ENCODE measurements around the gene ATRNL1.

DNA sequence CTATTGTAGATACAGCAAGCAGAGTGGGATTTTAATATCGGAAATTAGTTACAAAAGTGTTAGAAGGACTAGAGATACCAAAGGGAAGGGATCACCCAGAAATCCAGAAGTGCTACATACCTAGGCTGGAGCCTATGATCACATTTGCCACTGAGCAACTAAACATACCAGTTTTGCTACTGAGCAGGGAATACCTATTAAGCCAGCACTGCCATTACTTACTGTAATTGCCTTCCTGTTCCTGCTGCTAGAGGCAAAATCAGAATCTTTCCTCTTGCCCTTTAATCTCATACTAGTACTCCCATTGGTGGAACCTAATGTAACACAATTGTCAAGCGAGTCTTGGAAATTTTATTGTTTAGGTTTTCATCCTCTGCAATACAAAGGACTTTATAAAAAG lies 121.7 kb downstream of the ATRNL1 start:
- TF ChIP-seq, protein P1, sequence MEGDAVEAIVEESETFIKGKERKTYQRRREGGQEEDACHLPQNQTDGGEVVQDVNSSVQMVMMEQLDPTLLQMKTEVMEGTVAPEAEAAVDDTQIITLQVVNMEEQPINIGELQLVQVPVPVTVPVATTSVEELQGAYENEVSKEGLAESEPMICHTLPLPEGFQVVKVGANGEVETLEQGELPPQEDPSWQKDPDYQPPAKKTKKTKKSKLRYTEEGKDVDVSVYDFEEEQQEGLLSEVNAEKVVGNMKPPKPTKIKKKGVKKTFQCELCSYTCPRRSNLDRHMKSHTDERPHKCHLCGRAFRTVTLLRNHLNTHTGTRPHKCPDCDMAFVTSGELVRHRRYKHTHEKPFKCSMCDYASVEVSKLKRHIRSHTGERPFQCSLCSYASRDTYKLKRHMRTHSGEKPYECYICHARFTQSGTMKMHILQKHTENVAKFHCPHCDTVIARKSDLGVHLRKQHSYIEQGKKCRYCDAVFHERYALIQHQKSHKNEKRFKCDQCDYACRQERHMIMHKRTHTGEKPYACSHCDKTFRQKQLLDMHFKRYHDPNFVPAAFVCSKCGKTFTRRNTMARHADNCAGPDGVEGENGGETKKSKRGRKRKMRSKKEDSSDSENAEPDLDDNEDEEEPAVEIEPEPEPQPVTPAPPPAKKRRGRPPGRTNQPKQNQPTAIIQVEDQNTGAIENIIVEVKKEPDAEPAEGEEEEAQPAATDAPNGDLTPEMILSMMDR (IDR thresholded peaks at IDR 0.05), result no peak
- TF ChIP-seq POLR2A (IDR thresholded peaks at IDR 0.05), result no peak
- TF ChIP-seq POLR2AphosphoS5 (IDR thresholded peaks at IDR 0.05; ENCODE audit: insufficient read depth in 1 of 2, low read depth in 1 of 2), result no peak
